ENCODE results near the gene PPM1L.

PPM1L gene

GRCh38 chr3:161107311-161107710 lies 351.3 kb downstream of the PPM1L start:
- no peak for FAIRE-seq

GRCh38 chr3:161108840-161109239 lies 352.8 kb downstream of the PPM1L start:
- FAIRE-seq: no peak

- no peak for FAIRE-seq
Observed at GRCh38 chr3:161117646-161118045, 361.6 kb downstream of the PPM1L start.

- FAIRE-seq: no peak
Observed at GRCh38 chr3:161126495-161126894, 370.5 kb downstream of the PPM1L start.
